GM06990 (cell line): ENCODE data around the gene PRLR.

Source experiments
- DNase-seq: peaks from one replicate; pipeline ENCODE4 v3.0.0-alpha.2; 2011; ENCODE audit not compliant: insufficient read length; ENCODE audit errors: extremely low read depth
- H3K27me3 ChIP-seq: replicated peaks from 2 replicates; pipeline ENCODE4 v1.6.0; 2011; ENCODE audit warnings: low read length; ENCODE audit not compliant: control insufficient read depth, insufficient read depth
- H3K36me3 ChIP-seq: 2 replicates; pipeline ENCODE4 v1.5.1; 2011; ENCODE audit warnings: low read length; ENCODE audit not compliant: control insufficient read depth, insufficient read depth
- H3K4me3 ChIP-seq: replicated peaks from 2 replicates; pipeline ENCODE4 v1.5.1; 2011; ENCODE audit warnings: low read depth, mild to moderate bottlenecking, control low read depth, low read length
- CTCF ChIP-seq: IDR thresholded peaks from 2 replicates; pipeline ENCODE4 v1.5.1; 2011; ENCODE audit warnings: low read length, control low read depth, mild to moderate bottlenecking, inconsistent platforms; ENCODE audit not compliant: insufficient read depth, poor library complexity, severe bottlenecking

PRLR gene

DNA sequence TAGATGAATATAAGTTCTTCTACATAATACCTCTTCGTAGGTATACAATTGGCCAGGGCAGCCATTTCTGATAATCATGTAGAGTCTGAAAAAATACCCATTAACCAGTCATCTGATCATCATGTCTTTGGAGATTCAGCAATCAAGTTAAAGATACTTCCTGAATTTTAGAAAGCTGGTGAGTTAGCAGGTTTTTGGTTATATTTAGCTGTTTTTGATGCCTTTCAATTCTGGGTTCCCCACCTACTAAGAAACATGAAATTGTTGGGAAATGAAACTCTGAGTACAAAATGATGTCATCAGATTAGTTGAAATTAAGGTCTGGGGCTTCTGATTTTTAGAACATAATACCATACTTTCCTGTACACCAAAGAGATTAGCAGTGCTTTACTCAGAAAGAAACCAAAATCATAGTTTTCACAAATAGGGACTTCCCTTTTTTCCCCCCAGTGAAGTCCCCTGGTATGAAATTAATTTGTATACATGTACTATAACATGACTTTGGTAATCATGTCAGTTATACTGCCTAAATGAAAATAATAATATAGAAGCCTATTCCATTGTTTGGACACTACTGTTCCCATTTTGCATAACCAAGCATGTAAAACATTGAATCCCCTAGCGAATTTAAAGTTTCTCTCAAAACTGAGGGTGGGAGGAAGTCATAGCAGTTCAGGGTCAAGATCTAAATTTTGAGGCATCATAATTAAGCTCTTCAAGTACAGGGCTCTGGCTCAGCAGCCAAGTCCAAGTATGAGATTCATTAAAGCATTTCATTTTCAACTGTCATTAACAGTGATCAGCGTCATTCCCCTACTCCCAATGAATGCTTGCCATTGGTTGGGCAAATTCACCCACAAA, 17.9 kb downstream of the PRLR start:
- Histone ChIP-seq H3K27me3 (no peaks in the 10 kb centered on the region), H3K36me3 (no peaks in the 10 kb centered on the region), H3K4me3 (no peak overlapping the region)
- DNase-seq: peak; percentile 59
- no peak for TF ChIP-seq CTCF

DNA sequence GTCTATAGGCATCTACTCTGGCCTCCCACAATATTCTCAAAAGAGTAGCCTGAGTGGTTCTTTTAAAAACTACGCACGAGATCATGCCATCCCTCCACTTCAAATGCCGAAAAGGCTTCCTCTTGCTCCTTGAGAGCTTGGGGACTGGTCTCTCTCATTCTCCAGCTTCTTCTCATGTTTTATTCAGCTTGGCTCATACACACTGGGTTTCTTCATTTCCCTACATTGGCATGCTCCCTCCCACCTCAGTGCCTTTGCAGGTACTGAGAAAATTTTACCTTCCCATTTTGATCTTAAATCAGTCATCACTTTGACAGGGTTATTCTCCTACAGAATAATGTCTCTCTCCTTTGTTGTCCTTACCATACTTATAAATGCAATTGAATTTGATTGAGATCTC, 20.4 kb downstream of the PRLR start:
- TF ChIP-seq CTCF: no peak
- Histone ChIP-seq H3K27me3 (no peaks in the 10 kb centered on the region), H3K36me3 (no peaks in the 10 kb centered on the region), H3K4me3 (no peak overlapping the region)
- DNase-seq: no peak

DNA sequence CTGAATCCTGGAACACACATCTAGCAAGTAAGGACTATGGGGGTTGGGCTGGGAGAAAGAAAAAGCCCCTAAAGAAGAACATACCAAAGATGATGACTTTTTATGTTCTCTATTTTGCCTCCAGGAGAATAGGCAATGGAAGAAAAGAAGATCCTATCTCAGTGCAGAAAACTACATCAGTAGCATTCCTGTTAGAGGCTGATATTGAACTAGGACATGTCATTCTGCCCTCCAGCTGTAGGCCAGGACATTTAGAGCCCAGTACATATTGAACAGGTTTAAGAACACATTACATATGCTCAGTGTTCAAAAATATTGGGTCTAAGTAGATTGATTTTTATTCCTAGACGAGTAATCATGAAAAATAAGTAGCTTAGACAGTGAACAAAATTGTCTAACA, 24.7 kb downstream of the PRLR start:
- H3K36me3 ChIP-seq: no peaks in the 10 kb centered on the region
- TF ChIP-seq CTCF: no peak
- no peaks in the 10 kb centered on the region; the same call in 1 of the 2 replicates for H3K27me3 ChIP-seq
- H3K4me3 ChIP-seq: no peak overlapping the region
- DNase-seq: no peak

- H3K36me3 ChIP-seq: no peaks in the 10 kb centered on the region
- no peak overlapping the region for H3K4me3 ChIP-seq
- no peak for DNase-seq
- no peak for TF ChIP-seq CTCF
- no peaks in the 10 kb centered on the region; the same call in 1 of the 2 replicates for H3K27me3 ChIP-seq
These were observed 25.1 kb downstream of the PRLR start for GRCh38 chr5:35205186-35205585.

DNA sequence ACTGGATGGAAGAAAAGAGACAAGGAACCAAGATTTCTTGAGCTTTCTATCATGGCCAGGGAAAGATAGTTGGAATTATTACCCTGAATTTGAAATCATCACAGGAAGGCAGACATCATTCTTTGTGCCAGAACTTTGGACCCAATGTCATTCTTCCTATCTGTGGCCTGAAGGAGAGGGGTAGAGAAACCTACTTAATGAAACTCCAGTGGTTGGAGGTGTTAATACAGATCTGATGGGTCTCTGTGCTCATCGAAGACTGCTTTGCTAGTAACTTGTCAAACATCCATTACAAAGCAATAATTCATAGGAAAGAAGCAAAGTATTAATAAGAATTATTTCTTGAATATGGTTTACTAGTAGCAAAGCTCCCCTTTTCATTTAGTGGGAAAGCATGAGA, 26.9 kb downstream of the PRLR start:
- H3K27me3 ChIP-seq: no peaks in the 10 kb centered on the region; the same call in 1 of the 2 replicates
- no peak overlapping the region for H3K4me3 ChIP-seq
- no peak for TF ChIP-seq CTCF
- DNase-seq: no peak
- no peaks in the 10 kb centered on the region for H3K36me3 ChIP-seq
